AG09319 (cell line): ENCODE measurements around the gene P2RX4.
A peak's percentile ranks its signal among the peaks of the same experiment; 100 is the strongest.
"Not testable (repeated sequence)": the region's sequence is repeated elsewhere in the genome, so short reads cannot be mapped to it uniquely, and the experiment has no call there.

Source experiments
- DNase-seq: peaks from one replicate; pipeline ENCODE4 v3.0.0-alpha.2; 2010; ENCODE audit warnings: low read depth; ENCODE audit errors: extremely low read depth
- TF ChIP-seq, protein P1 (sequence below): IDR thresholded peaks from 2 replicates; pipeline ENCODE4 v1.5.1; 2011; ENCODE audit warnings: low read depth, mild to moderate bottlenecking, inconsistent platforms, low read length, moderate library complexity

The P2RX4 gene

GRCh38 chr12:121189619-121190155 lies 20.2 kb upstream of the P2RX4 start:
- TF ChIP-seq, protein P1, sequence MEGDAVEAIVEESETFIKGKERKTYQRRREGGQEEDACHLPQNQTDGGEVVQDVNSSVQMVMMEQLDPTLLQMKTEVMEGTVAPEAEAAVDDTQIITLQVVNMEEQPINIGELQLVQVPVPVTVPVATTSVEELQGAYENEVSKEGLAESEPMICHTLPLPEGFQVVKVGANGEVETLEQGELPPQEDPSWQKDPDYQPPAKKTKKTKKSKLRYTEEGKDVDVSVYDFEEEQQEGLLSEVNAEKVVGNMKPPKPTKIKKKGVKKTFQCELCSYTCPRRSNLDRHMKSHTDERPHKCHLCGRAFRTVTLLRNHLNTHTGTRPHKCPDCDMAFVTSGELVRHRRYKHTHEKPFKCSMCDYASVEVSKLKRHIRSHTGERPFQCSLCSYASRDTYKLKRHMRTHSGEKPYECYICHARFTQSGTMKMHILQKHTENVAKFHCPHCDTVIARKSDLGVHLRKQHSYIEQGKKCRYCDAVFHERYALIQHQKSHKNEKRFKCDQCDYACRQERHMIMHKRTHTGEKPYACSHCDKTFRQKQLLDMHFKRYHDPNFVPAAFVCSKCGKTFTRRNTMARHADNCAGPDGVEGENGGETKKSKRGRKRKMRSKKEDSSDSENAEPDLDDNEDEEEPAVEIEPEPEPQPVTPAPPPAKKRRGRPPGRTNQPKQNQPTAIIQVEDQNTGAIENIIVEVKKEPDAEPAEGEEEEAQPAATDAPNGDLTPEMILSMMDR, result no peak
- no peak for DNase-seq

GRCh38 chr12:121190523-121191031 lies 19.4 kb upstream of the P2RX4 start:
- TF ChIP-seq, protein P1, result no peak

DNA sequence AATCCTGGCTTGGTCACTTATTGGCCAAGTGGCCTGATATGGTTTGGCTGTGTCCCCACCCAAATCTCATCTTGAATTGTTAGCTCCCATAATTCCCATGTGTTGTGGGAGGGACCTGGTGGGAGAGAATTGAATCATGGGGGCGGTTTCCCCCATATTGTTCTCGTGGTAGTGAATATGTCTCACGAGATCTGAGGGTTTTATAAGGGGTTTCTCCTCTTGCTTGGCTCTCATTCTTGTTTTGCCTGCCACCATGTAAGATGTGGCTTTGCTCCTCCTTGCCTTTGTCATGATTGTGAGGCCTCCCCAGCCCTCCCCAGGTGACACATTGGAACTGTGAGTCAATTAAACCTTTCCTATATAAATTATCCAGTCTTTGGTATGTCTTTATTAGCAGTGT lies 18.8 kb upstream of the P2RX4 start:
- TF ChIP-seq, protein P1, result no peak
- DNase-seq, result no peak

More at GRCh38 chr12:121190523-121191031, 19.4 kb upstream of the P2RX4 start:
- DNase-seq, result peak; percentile 67

DNA sequence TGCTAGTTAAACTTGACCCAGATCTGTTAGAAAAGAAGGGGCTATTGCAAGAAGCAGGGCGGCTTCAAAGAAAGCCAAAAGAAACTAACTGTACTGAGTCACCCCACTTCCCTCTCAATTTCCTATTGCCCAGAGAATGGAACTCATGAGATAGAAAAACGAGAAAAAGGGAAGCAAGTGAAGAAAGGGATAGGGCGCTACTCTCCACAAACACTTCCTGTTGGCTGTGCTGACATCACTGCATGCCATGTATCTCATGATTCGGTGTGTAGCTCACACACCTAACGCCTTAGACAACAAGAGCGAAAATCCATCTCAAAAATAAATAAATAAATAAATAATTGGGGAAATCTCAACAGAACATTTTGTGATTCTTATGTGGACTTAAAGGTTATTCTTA lies 13.0 kb upstream of the P2RX4 start:
- TF ChIP-seq, protein P1, result no peak
- no peak for DNase-seq

GRCh38 chr12:121198949-121199348 lies 11.0 kb upstream of the P2RX4 start:
- DNase-seq, result no peak

DNA sequence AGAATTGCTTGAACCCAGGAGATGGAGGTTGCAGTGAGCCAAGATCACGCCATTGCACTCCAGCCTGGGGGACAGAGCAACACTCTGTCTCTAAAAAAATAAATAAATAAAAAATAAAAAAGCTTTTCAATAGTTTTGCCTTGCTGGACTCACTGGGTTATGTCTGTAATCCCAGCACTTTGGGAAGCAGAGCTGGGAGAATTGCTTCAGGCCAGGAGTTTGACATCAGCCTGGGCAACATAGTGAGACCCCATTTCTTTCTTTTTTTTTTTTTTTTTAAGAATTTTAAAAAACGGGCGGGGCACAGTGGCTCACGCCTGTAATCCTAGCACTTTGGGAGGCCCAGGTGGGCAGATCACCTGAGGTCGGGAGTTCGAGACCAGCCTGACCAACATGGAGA lies 8.8 kb upstream of the P2RX4 start:
- not testable (repeated sequence) for DNase-seq

More at GRCh38 chr12:121198949-121199348, 11.0 kb upstream of the P2RX4 start:
- TF ChIP-seq, protein P1, result no peak

DNA sequence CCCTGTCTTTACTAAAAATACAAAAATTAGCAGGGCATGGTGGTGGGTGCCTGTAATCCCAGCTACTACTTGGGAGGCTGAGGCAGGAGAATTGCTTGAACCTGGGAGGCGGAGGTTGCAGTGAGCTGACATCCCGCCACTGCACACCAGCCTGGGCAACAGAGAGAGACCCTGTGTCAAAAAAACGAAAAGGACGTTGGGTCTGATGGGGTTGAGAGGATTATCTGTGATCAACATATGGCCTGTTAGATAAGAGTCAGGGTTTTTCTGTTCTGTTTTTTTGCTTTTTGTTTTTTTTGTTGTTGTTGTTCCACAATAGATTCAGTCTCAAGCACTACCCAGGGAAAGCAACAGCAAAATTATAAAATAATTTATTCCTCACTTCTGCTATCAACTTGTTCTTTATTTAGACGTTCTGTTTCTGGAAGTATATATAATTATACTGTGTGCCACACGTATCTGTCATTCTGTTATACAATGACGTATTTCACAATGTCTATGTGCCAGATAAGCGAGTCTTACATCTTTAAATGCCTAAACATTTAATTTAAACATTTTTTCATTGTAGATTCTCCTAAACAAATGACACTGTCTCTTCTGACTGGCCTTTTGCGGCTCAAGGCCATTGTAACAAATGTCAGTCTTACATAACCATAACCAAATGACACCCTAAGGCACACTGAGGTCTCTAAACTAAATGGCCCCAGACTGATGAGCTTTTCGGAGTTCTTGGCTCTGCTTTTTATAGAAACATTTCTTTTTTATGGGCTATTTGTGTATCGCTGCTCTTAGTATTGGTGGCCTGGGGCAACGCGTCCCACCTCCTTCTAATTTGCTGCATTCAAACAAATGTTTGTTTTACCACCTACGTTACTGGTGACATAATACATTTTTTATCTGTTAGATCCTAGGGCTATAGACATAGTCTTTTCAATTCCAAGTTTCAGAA lies 7.2 kb upstream of the P2RX4 start:
- TF ChIP-seq, protein P1, result no peak
- no peak for DNase-seq
